HFFc6 (cell line): Measurements from ENCODE around the gene DAGLB. TPM values are rescaled to one million over a fixed set of nuclear protein-coding genes. Genes with fewer than 3 reads are reported as not detected.

Source experiments
- DNase-seq: peaks from one replicate; pipeline ENCODE4 v3.0.0-alpha.2; 2018
- H3K27ac Mint-ChIP-seq: 2 replicates; pipeline ENCODE4 v1.8.0; 2020; ENCODE audit warnings: mild to moderate bottlenecking, mixed read lengths
- H3K27me3 Mint-ChIP-seq: 2 replicates; pipeline ENCODE4 v1.8.0; 2021; ENCODE audit warnings: mild to moderate bottlenecking, moderate library complexity, mixed read lengths; ENCODE audit not compliant: insufficient read depth
- H3K36me3 Mint-ChIP-seq: 2 replicates; pipeline ENCODE4 v1.8.0; 2021; ENCODE audit warnings: low read depth, mixed read lengths
- H3K4me1 Mint-ChIP-seq: 2 replicates; pipeline ENCODE4 v1.8.0; 2020; ENCODE audit warnings: low read depth, mixed read lengths
- H3K4me3 Mint-ChIP-seq: 2 replicates; pipeline ENCODE4 v1.8.0; 2020; ENCODE audit warnings: mild to moderate bottlenecking, moderate library complexity, mixed read lengths
- H3K9me3 Mint-ChIP-seq: 2 replicates; pipeline ENCODE4 v1.8.0; 2020; ENCODE audit warnings: mild to moderate bottlenecking, mixed read lengths
- total RNA-seq, 6 experiments: library from RNA; stranded (reverse); fragmentation: NEBNext Ultra II Directional; extraction: Animal tissue kit (Norgen Biotek cat#: 25700); gene quantifications; 2 replicates in 1 of 6; 3 replicates in 5 of 6; pipeline ENCODE4 v1.2.3, GENCODE V29; 2021
- TF ChIP-seq, protein P1 (sequence below): fragments of 200-600 bp; sonication (generic); IDR thresholded peaks from 2 replicates; pipeline ENCODE4 v1.5.0; 2021; ENCODE audit warnings: antibody characterized with exemption, mild to moderate bottlenecking

The DAGLB gene
- total RNA-seq, 6 experiments from 2014 or later = 29.2 to 39.5 (median 33.2) TPM

- Mint-ChIP-seq H3K4me3 (peak overlapping the region; percentile 98), H3K9me3 (no peaks in the 10 kb centered on the region; the same call in 1 of the 2 replicates), H3K27me3 (peaks cover 3% of the 10 kb centered on the region), H3K4me1 (peaks cover 57% of the 10 kb centered on the region), H3K36me3 (peaks cover 40% of the 10 kb centered on the region), H3K27ac (peak overlapping the region; percentile 99)
- DNase-seq = no peak
- TF ChIP-seq, protein P1, sequence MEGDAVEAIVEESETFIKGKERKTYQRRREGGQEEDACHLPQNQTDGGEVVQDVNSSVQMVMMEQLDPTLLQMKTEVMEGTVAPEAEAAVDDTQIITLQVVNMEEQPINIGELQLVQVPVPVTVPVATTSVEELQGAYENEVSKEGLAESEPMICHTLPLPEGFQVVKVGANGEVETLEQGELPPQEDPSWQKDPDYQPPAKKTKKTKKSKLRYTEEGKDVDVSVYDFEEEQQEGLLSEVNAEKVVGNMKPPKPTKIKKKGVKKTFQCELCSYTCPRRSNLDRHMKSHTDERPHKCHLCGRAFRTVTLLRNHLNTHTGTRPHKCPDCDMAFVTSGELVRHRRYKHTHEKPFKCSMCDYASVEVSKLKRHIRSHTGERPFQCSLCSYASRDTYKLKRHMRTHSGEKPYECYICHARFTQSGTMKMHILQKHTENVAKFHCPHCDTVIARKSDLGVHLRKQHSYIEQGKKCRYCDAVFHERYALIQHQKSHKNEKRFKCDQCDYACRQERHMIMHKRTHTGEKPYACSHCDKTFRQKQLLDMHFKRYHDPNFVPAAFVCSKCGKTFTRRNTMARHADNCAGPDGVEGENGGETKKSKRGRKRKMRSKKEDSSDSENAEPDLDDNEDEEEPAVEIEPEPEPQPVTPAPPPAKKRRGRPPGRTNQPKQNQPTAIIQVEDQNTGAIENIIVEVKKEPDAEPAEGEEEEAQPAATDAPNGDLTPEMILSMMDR = no peak
Observed at GRCh38 chr7:6482307-6482706, 34.6 kb upstream of the DAGLB start.

DNA sequence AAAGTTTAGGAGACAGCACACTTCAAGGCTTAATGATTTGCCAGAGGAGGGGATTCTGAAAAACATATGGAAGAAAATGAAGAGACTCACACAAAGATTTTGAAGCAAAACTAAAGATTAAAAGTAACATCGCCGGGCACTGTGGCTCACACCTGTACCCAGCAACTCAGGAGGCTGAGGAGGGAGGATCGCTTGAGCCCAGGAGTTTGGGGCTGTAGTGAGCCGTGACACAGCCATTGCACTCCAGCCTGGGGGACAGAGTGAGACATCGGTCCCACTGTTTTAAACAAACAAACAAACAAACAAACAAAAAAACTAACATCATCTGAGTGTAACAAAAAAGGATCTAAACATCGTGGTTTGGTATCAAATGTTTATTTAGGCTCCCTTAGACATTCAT is 33.7 kb upstream of the DAGLB start:
- peak overlapping the region; percentile 98 for H3K4me3 Mint-ChIP-seq
- no peak for DNase-seq
- H3K4me1 Mint-ChIP-seq = peaks cover 66% of the 10 kb centered on the region
- TF ChIP-seq, protein P1 = no peak
- peak overlapping the region; percentile 61 for H3K27ac Mint-ChIP-seq
- H3K27me3 Mint-ChIP-seq = peaks cover 3% of the 10 kb centered on the region
- H3K36me3 Mint-ChIP-seq = peaks cover 40% of the 10 kb centered on the region
- H3K9me3 Mint-ChIP-seq = no peaks in the 10 kb centered on the region; the same call in 1 of the 2 replicates

DNA sequence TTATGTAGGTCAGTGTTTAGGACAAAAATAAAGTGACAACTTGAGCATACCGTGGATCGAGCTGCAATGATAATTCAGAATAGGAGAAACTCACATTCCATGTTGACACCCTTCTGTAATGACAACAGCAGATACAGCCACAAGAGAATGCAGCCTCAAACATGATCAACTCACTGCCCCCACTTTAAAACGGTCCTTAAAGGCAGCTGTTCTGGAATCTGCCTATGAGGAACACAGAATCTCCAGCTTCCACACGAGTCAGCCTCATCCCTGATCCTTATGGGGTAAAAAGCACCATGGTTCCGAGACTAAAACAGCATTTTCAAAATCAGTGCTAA is 32.5 kb upstream of the DAGLB start:
- Mint-ChIP-seq H3K27ac (0 out of 2 replicates have a peak overlapping the region, but pooled peaks have one; percentile 1), H3K4me1 (peaks cover 75% of the 10 kb centered on the region), H3K4me3 (peak overlapping the region; percentile 98), H3K27me3 (peaks cover 3% of the 10 kb centered on the region), H3K9me3 (no peaks in the 10 kb centered on the region; the same call in 1 of the 2 replicates), H3K36me3 (peaks cover 40% of the 10 kb centered on the region)
- TF ChIP-seq, protein P1 = no peak
- DNase-seq = no peak

- peak overlapping the region; percentile 48 for H3K27ac Mint-ChIP-seq
- no peak for DNase-seq
- TF ChIP-seq, protein P1 = no peak
- peaks cover 39% of the 10 kb centered on the region for H3K36me3 Mint-ChIP-seq
- H3K4me3 Mint-ChIP-seq = peak overlapping the region; percentile 34; the same call in 1 of the 2 replicates
- H3K27me3 Mint-ChIP-seq = peaks cover 8% of the 10 kb centered on the region; the same call in 1 of the 2 replicates
- H3K4me1 Mint-ChIP-seq = peaks cover 68% of the 10 kb centered on the region
- H3K9me3 Mint-ChIP-seq = no peaks in the 10 kb centered on the region
Observed at GRCh38 chr7:6479067-6479466, 31.3 kb upstream of the DAGLB start.

GRCh38 chr7:6478186-6478585 is 30.4 kb upstream of the DAGLB start:
- H3K9me3 Mint-ChIP-seq = no peaks in the 10 kb centered on the region
- H3K36me3 Mint-ChIP-seq = peaks cover 42% of the 10 kb centered on the region
- TF ChIP-seq, protein P1 = no peak
- H3K4me3 Mint-ChIP-seq = peak overlapping the region; percentile 55; the same call in 1 of the 2 replicates
- no peak overlapping the region; the same call in 1 of the 2 replicates for H3K27ac Mint-ChIP-seq
- DNase-seq = no peak
- peaks cover 11% of the 10 kb centered on the region; the same call in 1 of the 2 replicates for H3K27me3 Mint-ChIP-seq
- peaks cover 68% of the 10 kb centered on the region for H3K4me1 Mint-ChIP-seq

DNA sequence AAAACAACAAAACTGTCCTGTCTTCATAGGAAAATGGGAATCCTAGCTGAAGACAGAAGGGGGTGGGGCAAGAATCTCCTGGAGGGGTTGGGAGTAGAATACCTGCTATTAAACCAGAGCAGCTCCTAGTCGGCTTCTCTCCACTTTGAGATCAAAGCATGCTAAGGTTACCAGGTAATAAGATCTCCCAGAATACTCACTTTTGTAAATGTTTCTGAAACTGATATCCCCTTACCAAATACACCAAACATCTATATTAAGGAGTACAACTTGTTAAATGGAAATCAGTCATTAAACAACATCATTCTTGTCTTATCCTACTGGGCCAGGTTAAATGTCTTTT is 29.5 kb upstream of the DAGLB start:
- H3K4me3 Mint-ChIP-seq = peak overlapping the region; percentile 55; the same call in 1 of the 2 replicates
- DNase-seq = no peak
- peak overlapping the region; percentile 11; the same call in 1 of the 2 replicates for H3K27ac Mint-ChIP-seq
- H3K36me3 Mint-ChIP-seq = peaks cover 37% of the 10 kb centered on the region
- peaks cover 64% of the 10 kb centered on the region for H3K4me1 Mint-ChIP-seq
- TF ChIP-seq, protein P1 = no peak
- H3K27me3 Mint-ChIP-seq = peaks cover 12% of the 10 kb centered on the region; the same call in 1 of the 2 replicates
- no peaks in the 10 kb centered on the region for H3K9me3 Mint-ChIP-seq
